Mammary epithelial cell (primary cell): ENCODE results near the gene CTDSPL.

ENCODE experiments used
- CTCF ChIP-seq, 2 donors: IDR thresholded peaks in 1 of 2; conservative IDR thresholded peaks in 1 of 2; 2 replicates each; pipeline ENCODE4 v1.5.1; 2011 to 2012; ENCODE audit warnings: inconsistent platforms in 2 of 2, low read length in 2 of 2, mild to moderate bottlenecking in 2 of 2, control low read depth in 1 of 2, low read depth in 1 of 2; ENCODE audit not compliant: insufficient read depth in 1 of 2; ENCODE audit errors: extremely low read depth in 1 of 2
- EZH2 ChIP-seq: IDR thresholded peaks from 2 replicates; pipeline ENCODE4 v1.6.1; 2012; ENCODE audit warnings: low read length, inconsistent platforms, borderline replicate concordance

DNA sequence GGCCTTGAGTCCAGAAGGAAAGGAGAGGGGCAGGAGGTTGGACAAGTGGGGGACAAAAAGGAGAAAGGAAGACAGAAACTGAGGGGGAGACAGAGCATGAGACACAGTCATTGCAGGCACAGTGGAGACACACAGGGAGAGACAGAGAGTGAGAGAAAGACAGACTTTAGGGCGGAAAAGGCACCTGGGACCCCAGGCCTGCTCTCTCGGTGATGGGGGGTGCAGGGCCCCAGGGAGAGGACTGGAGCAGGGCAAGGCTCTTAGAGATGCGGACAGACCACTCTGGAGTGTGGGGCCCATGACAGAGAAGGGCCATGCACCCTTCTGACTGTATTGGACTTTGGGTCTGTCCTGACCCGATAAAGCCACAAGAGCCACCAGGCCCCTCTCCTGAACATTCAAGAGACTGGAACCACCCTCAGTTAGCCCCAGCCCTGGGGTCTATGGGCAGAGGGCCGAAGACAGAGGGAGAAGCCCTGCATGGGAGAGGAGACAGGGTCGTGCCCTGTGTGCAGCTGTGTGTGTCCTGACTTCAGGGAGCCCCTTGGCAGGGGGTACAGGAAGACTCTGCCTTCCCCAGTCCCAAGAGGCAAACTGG lies 155.3 kb downstream of the CTDSPL start:
- TF ChIP-seq CTCF (conservative IDR thresholded peaks at IDR 0.05 in 1 of 2, IDR thresholded peaks at IDR 0.05 in 1 of 2; ENCODE audit: extremely low read depth in 1 of 2, insufficient read depth in 1 of 2, low read depth in 1 of 2, low read length in 2 of 2) (no peak), EZH2 (no peak)
